Stimulated activated CD8-positive, alpha-beta memory T cell treated with anti-CD3 and anti-CD28 coated beads, Interleukin-7, amount 100 ng/mL, for 48 hours (primary cell): ENCODE data around the gene GOLGA8N.
"Not testable (repeated sequence)": the region's sequence is repeated elsewhere in the genome, so short reads cannot be mapped to it uniquely, and the experiment has no call there.

ENCODE experiments used
- DNase-seq, 2 donors: peaks; one replicate each; pipeline ENCODE4 v3.0.0-alpha.2; 2020; ENCODE audit warnings: low read depth in 1 of 2; ENCODE audit errors: extremely low read depth in 1 of 2

GOLGA8N gene

GRCh38 chr15:32593151-32593550 is at the start of gene GOLGA8N:
Gene GOLGA8N, plus strand, starts transcription at chr15:32593456.
- not testable (repeated sequence) for DNase-seq

- DNase-seq: not testable (repeated sequence)
Measured at GRCh38 chr15:32543456-32543855, 49.8 kb upstream of the GOLGA8N start.

- DNase-seq: not testable (repeated sequence)
Measured at GRCh38 chr15:32545129-32545528, 48.1 kb upstream of the GOLGA8N start.

- DNase-seq: not testable (repeated sequence)
Measured at GRCh38 chr15:32554587-32554986, 38.7 kb upstream of the GOLGA8N start.

- DNase-seq: not testable (repeated sequence)
Measured at GRCh38 chr15:32562198-32562597, 31.1 kb upstream of the GOLGA8N start.

GRCh38 chr15:32568988-32569387 is 24.3 kb upstream of the GOLGA8N start:
- not testable (repeated sequence) for DNase-seq

GRCh38 chr15:32578482-32578881 is 14.8 kb upstream of the GOLGA8N start:
- DNase-seq: not testable (repeated sequence)

- DNase-seq: not testable (repeated sequence)
Measured at GRCh38 chr15:32585844-32586243, 7.4 kb upstream of the GOLGA8N start.

- not testable (repeated sequence) for DNase-seq
Measured at GRCh38 chr15:32609518-32609917, 16.3 kb downstream of the GOLGA8N start.

- DNase-seq: not testable (repeated sequence)
Measured at GRCh38 chr15:32610719-32611118, 17.5 kb downstream of the GOLGA8N start.

- DNase-seq: peak in 1 of 2 donors; percentile 8
Measured at GRCh38 chr15:32614712-32615050, 21.4 kb downstream of the GOLGA8N start.

- peak; percentile 68 to 81 for DNase-seq
Measured at GRCh38 chr15:32615051-32615870, 22.0 kb downstream of the GOLGA8N start, which contains the start of gene ARHGAP11A. Gene ARHGAP11A, plus strand, starts transcription at chr15:32615504. Its CDS starts 708 bp downstream, at chr15:32616212.

- DNase-seq: not testable (repeated sequence)
Measured at GRCh38 chr15:32615871-32616426, 22.7 kb downstream of the GOLGA8N start.

GRCh38 chr15:32636410-32636809 is 43.2 kb downstream of the GOLGA8N start:
- DNase-seq: no peak

- no peak for DNase-seq
Measured at GRCh38 chr15:32636908-32637567, 43.8 kb downstream of the GOLGA8N start.

- no peak for DNase-seq
Measured at GRCh38 chr15:32637704-32638103, 44.4 kb downstream of the GOLGA8N start.

GRCh38 chr15:32641517-32642059 is 48.3 kb downstream of the GOLGA8N start, which contains the start of gene SCG5:
Gene SCG5, plus strand, starts transcription at chr15:32641710. Its CDS starts 1,883 bp downstream, at chr15:32643593.
- DNase-seq: no peak

- no peak for DNase-seq
Measured at GRCh38 chr15:32642667-32643435, 49.6 kb downstream of the GOLGA8N start.

- DNase-seq: no peak
Measured at GRCh38 chr15:32643907-32644445, 50.7 kb downstream of the GOLGA8N start.

GRCh38 chr15:32646291-32646690 is 53.0 kb downstream of the GOLGA8N start:
- DNase-seq: no peak
